Lower leg skin (tissue), 4 donors: ENCODE data around the gene CLDN14. TPM values are rescaled to one million over a fixed set of nuclear protein-coding genes. Genes with fewer than 3 reads are reported as not detected.

ENCODE experiments used
- DNase-seq, 2 donors: peaks; one replicate each; pipeline ENCODE4 v3.0.0-alpha.2; 2019; ENCODE audit warnings: low spot score in 2 of 2
- H3K4me3 ChIP-seq: fragments of 200-600 bp; sonication (generic); 2 replicates; pipeline ENCODE4 v1.5.1; 2017; ENCODE audit warnings: mild to moderate bottlenecking, low read depth; ENCODE audit not compliant: poor library complexity, severe bottlenecking
- CTCF ChIP-seq, 3 donors: fragments of 450-650 bp; IDR thresholded peaks; one replicate each; pipeline ENCODE4 v1.5.1; 2016; ENCODE audit warnings: antibody characterized with exemption in 3 of 3, mild to moderate bottlenecking in 3 of 3, moderate library complexity in 2 of 3
- POLR2A ChIP-seq, 2 donors: fragments of 450-650 bp; IDR thresholded peaks; one replicate each; pipeline ENCODE4 v1.6.1; 2016 to 2017; ENCODE audit warnings: antibody characterized with exemption in 2 of 2, mild to moderate bottlenecking in 1 of 2, moderate library complexity in 1 of 2
- WGBS, 2 donors: methylation state at CpG; one replicate each; pipeline ENCODE4 v1.1.5; 2018; 5-methylcytosine and 5-hydroxymethylcytosine counted together
- intact Hi-C: fragments of 100-400 bp; cut with DNase I; formaldehyde crosslinking; loops from one replicate; pipeline ENCODE4 v1.15.0; 2023; ENCODE audit warnings: low total_unique reads
- total RNA-seq, 4 donors: library from RNA; depleted of rRNA; stranded (reverse); fragments of >200 nt; gene quantifications; one replicate each; pipeline ENCODE4 v1.1.0, GENCODE V29; 2016

The CLDN14 gene
- total RNA-seq, 4 donors from 2014 or later: 0.13 TPM; not detected in 3

DNA sequence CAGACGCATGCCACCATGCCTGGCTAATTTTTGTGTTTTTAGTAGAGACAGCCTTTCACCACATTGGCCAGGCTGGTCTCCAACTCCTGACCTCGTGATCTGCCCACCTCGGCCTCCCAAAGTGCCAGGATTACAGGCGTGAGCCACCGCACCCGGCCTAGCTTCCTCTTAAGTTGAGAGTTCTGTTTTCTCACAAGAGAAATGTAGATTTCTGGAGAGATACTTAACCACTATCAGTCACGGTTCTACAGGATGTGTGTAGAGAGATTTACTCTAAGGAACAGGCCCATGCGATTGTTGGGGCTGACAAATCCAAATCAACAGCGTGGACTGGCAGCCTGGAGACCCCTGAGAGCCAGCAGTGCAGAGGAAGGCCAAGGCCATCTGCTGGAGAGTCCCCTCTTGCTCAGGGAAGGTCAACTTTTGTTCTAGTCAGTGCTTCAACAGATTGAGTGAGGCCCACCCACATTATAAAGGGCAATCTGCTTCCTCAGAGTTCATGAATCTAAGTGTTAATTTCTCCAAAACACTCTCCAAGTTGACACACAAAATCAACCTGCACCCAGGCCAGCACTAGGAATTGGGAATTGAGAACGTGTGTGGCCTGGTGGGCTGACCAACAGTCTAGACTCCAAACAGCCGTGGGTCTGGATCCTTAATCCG lies 56.0 kb downstream of the CLDN14 start:
- TF ChIP-seq POLR2A (IDR thresholded peaks at IDR 0.05) (no peak), CTCF (IDR thresholded peaks at IDR 0.05) (no peak)
- no peak for DNase-seq
- H3K4me3 ChIP-seq: no peak overlapping the region
- intact Hi-C loops: no loop called here
- WGBS, 2 donors: 82 to 88% methylated on average over 12 of the region's 12 CpGs

DNA sequence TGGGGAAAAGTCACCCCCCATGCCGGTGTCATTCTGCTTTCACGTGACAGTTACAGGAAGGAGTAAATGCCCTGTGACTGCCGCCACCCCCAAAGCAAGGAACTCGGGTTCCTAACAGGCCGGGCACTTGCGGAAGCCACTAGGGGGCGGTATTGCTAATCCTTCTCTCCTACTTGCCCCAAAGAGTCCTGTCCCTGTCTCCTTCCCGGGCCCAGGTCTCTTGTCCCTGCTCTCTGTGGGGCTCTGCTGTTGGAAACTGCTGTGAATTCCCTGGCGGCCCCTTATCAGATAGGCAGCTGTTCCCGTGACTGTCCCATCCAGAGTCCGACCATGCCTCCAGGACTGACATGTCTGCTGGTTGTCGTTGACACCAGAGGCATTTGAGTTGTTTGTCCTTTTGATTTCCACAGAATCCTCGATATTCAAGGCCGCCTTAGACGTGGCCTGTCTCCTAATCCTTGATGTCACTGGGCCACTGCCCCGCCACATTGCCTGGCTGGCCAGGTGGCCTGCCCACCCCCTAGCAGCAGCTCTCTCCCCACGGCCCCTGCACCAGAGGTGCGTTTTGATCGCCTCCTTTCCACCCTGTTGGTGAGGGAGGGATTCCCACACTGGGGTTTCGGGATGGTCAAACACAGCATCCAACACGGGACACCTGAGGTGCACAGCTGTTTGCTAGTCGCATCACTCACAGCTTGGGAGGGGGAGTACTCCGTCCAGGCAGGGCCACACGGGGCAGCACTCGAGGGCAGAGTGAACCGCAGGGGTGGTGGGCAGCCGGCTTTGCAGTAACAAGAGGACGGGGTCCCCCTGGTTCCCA lies 57.4 kb downstream of the CLDN14 start:
- intact Hi-C loops: no loop called here
- H3K4me3 ChIP-seq: no peak overlapping the region
- no peak for TF ChIP-seq CTCF (IDR thresholded peaks at IDR 0.05)
- no peak for TF ChIP-seq POLR2A (IDR thresholded peaks at IDR 0.05)
- WGBS, 2 donors: 75% methylated on average over 25 to 28 of the region's 28 CpGs
- DNase-seq: no peak

DNA sequence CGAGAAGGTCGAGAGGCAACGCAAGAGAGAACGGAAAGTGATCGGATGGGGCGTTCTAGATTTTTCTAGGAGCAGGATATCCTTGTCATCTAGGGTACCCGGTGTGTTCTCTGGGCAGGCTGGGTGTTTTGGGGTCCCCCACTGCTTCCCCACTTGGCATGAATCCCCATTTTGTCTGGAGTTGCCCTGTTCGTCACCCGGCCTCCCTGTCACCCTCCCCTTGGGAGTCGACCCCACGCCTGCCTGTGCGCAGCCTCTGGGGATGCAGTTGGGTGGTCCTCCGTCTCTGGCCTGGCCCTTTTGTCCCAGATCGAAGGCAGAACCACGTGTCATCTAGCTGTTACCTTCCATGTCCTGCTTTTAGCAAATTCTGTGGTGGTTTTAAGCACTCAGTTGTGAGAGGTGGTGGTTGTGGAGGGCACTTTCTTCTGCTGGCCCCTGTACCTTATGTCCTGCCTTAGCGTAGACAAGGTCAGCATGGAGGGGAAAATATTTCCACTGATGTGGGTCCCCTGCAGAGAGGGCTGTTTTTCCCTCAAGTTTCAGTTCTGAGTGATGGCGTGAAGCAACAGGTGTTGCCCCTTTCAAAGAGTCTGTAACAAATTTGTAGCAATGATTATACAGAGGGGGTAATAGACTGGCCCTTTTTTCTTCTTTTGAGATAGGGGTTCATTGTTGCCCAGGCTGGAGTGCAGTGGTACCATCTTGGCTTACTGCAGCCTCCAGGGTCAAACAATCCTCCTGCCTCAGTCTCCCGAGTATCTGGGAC lies 59.2 kb downstream of the CLDN14 start:
- H3K4me3 ChIP-seq: no peak overlapping the region
- intact Hi-C loops: no loop called here
- WGBS, 2 donors: 93 to 94% methylated on average over 18 of the region's 18 CpGs
- TF ChIP-seq POLR2A (IDR thresholded peaks at IDR 0.05) (no peak), CTCF (IDR thresholded peaks at IDR 0.05) (no peak)
- no peak for DNase-seq

DNA sequence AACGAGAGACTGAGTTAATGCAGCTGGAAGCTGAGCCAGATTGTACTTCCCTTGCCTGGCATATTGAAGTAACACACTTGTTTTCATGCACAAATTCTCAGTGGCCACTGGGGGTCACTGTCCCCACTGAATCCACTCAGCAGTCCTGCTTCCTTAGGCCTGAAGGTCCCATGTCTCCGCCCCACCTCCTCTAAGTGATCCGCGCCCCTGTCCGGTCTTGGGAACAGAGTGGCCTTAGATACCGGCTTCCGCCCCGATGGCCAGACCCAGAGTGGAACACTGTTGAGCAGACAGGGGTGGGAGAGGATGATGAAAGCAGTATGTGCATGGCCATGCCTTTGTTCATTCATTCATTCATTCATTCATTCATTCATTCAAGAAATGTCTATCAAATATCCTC lies 59.9 kb downstream of the CLDN14 start:
- TF ChIP-seq CTCF (IDR thresholded peaks at IDR 0.05): no peak
- no peak for TF ChIP-seq POLR2A (IDR thresholded peaks at IDR 0.05)
- DNase-seq: peak; percentile 77 to 91
- intact Hi-C loops: no loop called here

DNA sequence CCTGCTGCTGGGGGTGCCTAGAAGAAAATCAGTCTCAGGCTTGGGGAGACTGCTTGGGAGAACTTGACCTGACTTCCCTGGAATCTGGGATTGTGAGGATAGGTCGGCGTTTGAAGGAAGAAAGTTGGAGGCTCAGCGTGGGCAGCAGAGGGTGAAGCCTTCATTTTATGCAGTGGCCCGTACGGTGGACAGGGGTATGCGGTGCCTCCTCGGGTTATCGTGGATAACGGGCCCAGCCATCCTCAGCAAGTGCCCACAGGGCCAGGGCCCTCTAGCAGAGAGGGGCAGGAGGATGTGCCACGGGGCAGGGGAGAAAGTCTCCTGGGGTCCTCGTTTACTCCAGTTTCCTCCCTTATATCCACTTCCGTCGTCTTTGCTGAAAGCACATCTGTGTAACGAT lies 60.7 kb downstream of the CLDN14 start:
- intact Hi-C loops: no loop called here
- DNase-seq: no peak
- TF ChIP-seq CTCF (IDR thresholded peaks at IDR 0.05): no peak
- H3K4me3 ChIP-seq: no peak overlapping the region
- WGBS, 2 donors: 85 to 88% methylated on average over 14 of the region's 14 CpGs

More for the DNA sequence above, 59.9 kb downstream of the CLDN14 start:
- H3K4me3 ChIP-seq: no peak overlapping the region
- WGBS, 2 donors: 26 to 34% methylated on average over 8 of the region's 8 CpGs
